ENCODE measurements around the gene CITED4. TPM values are rescaled to one million over a fixed set of nuclear protein-coding genes. Genes with fewer than 3 reads are reported as not detected.

The CITED4 gene
- total and polyA plus RNA-seq, 4 experiments from 2014 or later: 8.1 to 20.1 (median 10.2) TPM

GRCh38 chr1:40903106-40903505 lies 40.9 kb upstream of the CITED4 start:
- H3K4me3 Mint-ChIP-seq: no peak overlapping the region
- no peaks in the 10 kb centered on the region for H3K4me1 Mint-ChIP-seq
- Histone ChIP-seq H3K9me3 (ENCODE audit: control insufficient read depth in 1 of 2, low read length in 2 of 2) (no peaks in the 10 kb centered on the region), H3K27me3 (ENCODE audit: insufficient read depth, low read length) (no peaks in the 10 kb centered on the region), H3K4me3 (ENCODE audit: low read length in 2 of 2) (no peak overlapping the region), H3K27ac (ENCODE audit: low read depth, low read length) (no peak overlapping the region), H3K36me3 (ENCODE audit: insufficient read depth, low read length) (no peaks in the 10 kb centered on the region), H3K4me1 (ENCODE audit: insufficient read depth, low read length) (no peaks in the 10 kb centered on the region)
- no peak for DNase-seq
- H3K36me3 Mint-ChIP-seq: no peaks in the 10 kb centered on the region
- ChIA-PET POLR2A (ENCODE audit: partially characterized antibody) (no interaction called here), CTCF (ENCODE audit: partially characterized antibody) (no interaction called here)
- no peak overlapping the region for H3K27ac Mint-ChIP-seq
- peaks cover 2 to 4% of the 10 kb centered on the region in 2 donors for H3K27me3 Mint-ChIP-seq
- intact Hi-C loops (cut with micrococcal nuclease): no loop called here
- H3K9me3 Mint-ChIP-seq: no peaks in the 10 kb centered on the region

GRCh38 chr1:40901886-40902852 lies 40.0 kb upstream of the CITED4 start:
- no peaks in the 10 kb centered on the region for H3K9me3 ChIP-seq (ENCODE audit: control insufficient read depth in 1 of 2, low read length in 2 of 2)
- no peaks in the 10 kb centered on the region for H3K36me3 Mint-ChIP-seq
- ChIA-PET CTCF (ENCODE audit: partially characterized antibody) (no interaction called here), POLR2A (ENCODE audit: partially characterized antibody) (no interaction called here)
- no peak overlapping the region for H3K27ac ChIP-seq (ENCODE audit: low read depth, low read length)
- no peaks in the 10 kb centered on the region for H3K9me3 Mint-ChIP-seq
- H3K36me3 ChIP-seq (ENCODE audit: insufficient read depth, low read length): no peaks in the 10 kb centered on the region
- H3K4me1 ChIP-seq (ENCODE audit: insufficient read depth, low read length): no peaks in the 10 kb centered on the region
- no peak for DNase-seq
- no peak overlapping the region for H3K4me3 ChIP-seq (ENCODE audit: low read length in 2 of 2)
- no peak overlapping the region for H3K27ac Mint-ChIP-seq
- H3K4me1 Mint-ChIP-seq: no peaks in the 10 kb centered on the region
- peaks cover 2 to 4% of the 10 kb centered on the region in 2 donors for H3K27me3 Mint-ChIP-seq
- H3K4me3 Mint-ChIP-seq: no peak overlapping the region
- intact Hi-C loops (cut with micrococcal nuclease): no loop called here
- H3K27me3 ChIP-seq (ENCODE audit: insufficient read depth, low read length): no peaks in the 10 kb centered on the region

GRCh38 chr1:40899230-40899870 lies 37.2 kb upstream of the CITED4 start:
- H3K27ac ChIP-seq (ENCODE audit: low read depth, low read length): no peak overlapping the region
- H3K4me3 Mint-ChIP-seq: no peak overlapping the region
- no peaks in the 10 kb centered on the region for H3K27me3 ChIP-seq (ENCODE audit: insufficient read depth, low read length)
- H3K27me3 Mint-ChIP-seq: peaks cover 2 to 3% of the 10 kb centered on the region in 2 donors
- ChIA-PET CTCF (ENCODE audit: partially characterized antibody) (interaction anchor here (0.6 kb wide), 1 partner anchor 54 kb away, joined by 3 read pairs; no protein-coding TSS in a partner anchor), POLR2A (ENCODE audit: partially characterized antibody) (no interaction called here)
- peaks cover 0 to 4% of the 10 kb centered on the region in 2 donors for H3K9me3 ChIP-seq (ENCODE audit: control insufficient read depth in 1 of 2, low read length in 2 of 2)
- H3K4me1 Mint-ChIP-seq: no peaks in the 10 kb centered on the region
- peaks cover 0 to 7% of the 10 kb centered on the region in 2 donors for H3K36me3 Mint-ChIP-seq
- H3K36me3 ChIP-seq (ENCODE audit: insufficient read depth, low read length): no peaks in the 10 kb centered on the region
- no peaks in the 10 kb centered on the region for H3K4me1 ChIP-seq (ENCODE audit: insufficient read depth, low read length)
- H3K4me3 ChIP-seq (ENCODE audit: low read length in 2 of 2): no peak overlapping the region
- no peak overlapping the region for H3K27ac Mint-ChIP-seq
- peaks cover 6 to 20% (median 11%) of the 10 kb centered on the region in 8 donors for H3K9me3 Mint-ChIP-seq
- intact Hi-C loops (cut with micrococcal nuclease): no loop called here
- DNase-seq: no peak

GRCh38 chr1:40898431-40898901 lies 36.3 kb upstream of the CITED4 start:
- intact Hi-C loops (cut with micrococcal nuclease): no loop called here
- peaks cover 0 to 11% of the 10 kb centered on the region in 2 donors for H3K36me3 Mint-ChIP-seq
- Histone ChIP-seq H3K9me3 (ENCODE audit: control insufficient read depth in 1 of 2, low read length in 2 of 2) (peaks cover 0 to 11% of the 10 kb centered on the region in 2 donors), H3K4me1 (ENCODE audit: insufficient read depth, low read length) (no peaks in the 10 kb centered on the region), H3K36me3 (ENCODE audit: insufficient read depth, low read length) (no peaks in the 10 kb centered on the region), H3K27ac (ENCODE audit: low read depth, low read length) (no peak overlapping the region), H3K27me3 (ENCODE audit: insufficient read depth, low read length) (no peaks in the 10 kb centered on the region), H3K4me3 (ENCODE audit: low read length in 2 of 2) (no peak overlapping the region)
- H3K9me3 Mint-ChIP-seq: peaks cover 6 to 29% (median 19%) of the 10 kb centered on the region in 8 donors
- no peak for DNase-seq
- ChIA-PET POLR2A (ENCODE audit: partially characterized antibody) (no interaction called here), CTCF (ENCODE audit: partially characterized antibody) (no interaction called here)
- no peak overlapping the region for H3K4me3 Mint-ChIP-seq
- peaks cover 0 to 2% of the 10 kb centered on the region in 2 donors for H3K27me3 Mint-ChIP-seq
- peak overlapping the region in 1 of 7 donors; percentile 18 for H3K27ac Mint-ChIP-seq
- H3K4me1 Mint-ChIP-seq: no peaks in the 10 kb centered on the region

GRCh38 chr1:40897513-40897912 lies 35.4 kb upstream of the CITED4 start:
- ChIA-PET CTCF (ENCODE audit: partially characterized antibody) (no interaction called here), POLR2A (ENCODE audit: partially characterized antibody) (no interaction called here)
- Mint-ChIP-seq H3K9me3 (peaks cover 6 to 34% (median 25%) of the 10 kb centered on the region in 8 donors), H3K27ac (no peak overlapping the region), H3K4me3 (no peak overlapping the region), H3K27me3 (no peaks in the 10 kb centered on the region), H3K4me1 (no peaks in the 10 kb centered on the region), H3K36me3 (peaks cover 0 to 12% of the 10 kb centered on the region in 2 donors)
- H3K27ac ChIP-seq (ENCODE audit: low read depth, low read length): no peak overlapping the region
- no peaks in the 10 kb centered on the region for H3K4me1 ChIP-seq (ENCODE audit: insufficient read depth, low read length)
- H3K36me3 ChIP-seq (ENCODE audit: insufficient read depth, low read length): no peaks in the 10 kb centered on the region
- intact Hi-C loops (cut with micrococcal nuclease): no loop called here
- DNase-seq: no peak
- peaks cover 0 to 11% of the 10 kb centered on the region in 2 donors for H3K9me3 ChIP-seq (ENCODE audit: control insufficient read depth in 1 of 2, low read length in 2 of 2)
- no peak overlapping the region for H3K4me3 ChIP-seq (ENCODE audit: low read length in 2 of 2)
- H3K27me3 ChIP-seq (ENCODE audit: insufficient read depth, low read length): no peaks in the 10 kb centered on the region

GRCh38 chr1:40896482-40896881 lies 34.3 kb upstream of the CITED4 start:
- Histone ChIP-seq H3K27me3 (ENCODE audit: insufficient read depth, low read length) (no peaks in the 10 kb centered on the region), H3K4me1 (ENCODE audit: insufficient read depth, low read length) (no peaks in the 10 kb centered on the region), H3K9me3 (ENCODE audit: control insufficient read depth in 1 of 2, low read length in 2 of 2) (peaks cover 0 to 11% of the 10 kb centered on the region in 2 donors), H3K36me3 (ENCODE audit: insufficient read depth, low read length) (no peaks in the 10 kb centered on the region), H3K27ac (ENCODE audit: low read depth, low read length) (no peak overlapping the region), H3K4me3 (ENCODE audit: low read length in 2 of 2) (no peak overlapping the region)
- Mint-ChIP-seq H3K27ac (no peak overlapping the region), H3K9me3 (peaks cover 6 to 34% (median 25%) of the 10 kb centered on the region in 8 donors), H3K4me1 (no peaks in the 10 kb centered on the region), H3K4me3 (no peak overlapping the region), H3K36me3 (peaks cover 0 to 12% of the 10 kb centered on the region in 2 donors), H3K27me3 (no peaks in the 10 kb centered on the region)
- no peak for DNase-seq
- POLR2A ChIA-PET (ENCODE audit: partially characterized antibody): no interaction called here
- intact Hi-C loops (cut with micrococcal nuclease): no loop called here
- CTCF ChIA-PET (ENCODE audit: partially characterized antibody): no interaction called here

GRCh38 chr1:40895601-40896000 lies 33.4 kb upstream of the CITED4 start:
- no peak overlapping the region for H3K27ac Mint-ChIP-seq
- Histone ChIP-seq H3K9me3 (ENCODE audit: control insufficient read depth in 1 of 2, low read length in 2 of 2) (peaks cover 0 to 11% of the 10 kb centered on the region in 2 donors), H3K4me1 (ENCODE audit: insufficient read depth, low read length) (no peaks in the 10 kb centered on the region), H3K27me3 (ENCODE audit: insufficient read depth, low read length) (no peaks in the 10 kb centered on the region), H3K4me3 (ENCODE audit: low read length in 2 of 2) (no peak overlapping the region), H3K27ac (ENCODE audit: low read depth, low read length) (no peak overlapping the region), H3K36me3 (ENCODE audit: insufficient read depth, low read length) (no peaks in the 10 kb centered on the region)
- no peaks in the 10 kb centered on the region for H3K27me3 Mint-ChIP-seq
- H3K4me3 Mint-ChIP-seq: no peak overlapping the region
- peaks cover 0 to 12% of the 10 kb centered on the region in 2 donors for H3K36me3 Mint-ChIP-seq
- no peaks in the 10 kb centered on the region for H3K4me1 Mint-ChIP-seq
- H3K9me3 Mint-ChIP-seq: peaks cover 6 to 34% (median 26%) of the 10 kb centered on the region in 8 donors
- intact Hi-C loops (cut with micrococcal nuclease): no loop called here
- ChIA-PET CTCF (ENCODE audit: partially characterized antibody) (no interaction called here), POLR2A (ENCODE audit: partially characterized antibody) (no interaction called here)
- DNase-seq: no peak

All from CD4-positive, alpha-beta memory T cell (primary cell).